ENCODE data around the gene DGKH.

- no peak for TF ChIP-seq CTCF (IDR thresholded peaks at IDR 0.05; ENCODE audit: low read length)
- TF ChIP-seq EZH2 (IDR thresholded peaks at IDR 0.05; ENCODE audit: borderline replicate concordance, low read length) = no peak
Measured at GRCh38 chr13:42056583-42056982, 8.1 kb downstream of the DGKH start.
